Vagina (tissue), 2 donors: Measurements from ENCODE around the gene TIMP2.

Source experiments
- POLR2A ChIP-seq, 2 donors: fragments of 450-650 bp; IDR thresholded peaks; one replicate each; pipeline ENCODE4 v1.6.1; 2017; ENCODE audit warnings: antibody characterized with exemption in 2 of 2, mild to moderate bottlenecking in 2 of 2, moderate library complexity in 2 of 2
- TF ChIP-seq, protein P1 (sequence below), 3 experiments: fragments of 450-650 bp in 2 of 3; fragments of 200-600 bp in 1 of 3; sonication (generic) in 1 of 3; IDR thresholded peaks; one replicate each; pipeline ENCODE4 v1.5.1; 2017 to 2019; ENCODE audit warnings: antibody characterized with exemption in 3 of 3, mild to moderate bottlenecking in 2 of 3, moderate library complexity in 2 of 3

GRCh38 chr17:78973196-78973595 is 48.0 kb upstream of the TIMP2 start:
- TF ChIP-seq, protein P1, sequence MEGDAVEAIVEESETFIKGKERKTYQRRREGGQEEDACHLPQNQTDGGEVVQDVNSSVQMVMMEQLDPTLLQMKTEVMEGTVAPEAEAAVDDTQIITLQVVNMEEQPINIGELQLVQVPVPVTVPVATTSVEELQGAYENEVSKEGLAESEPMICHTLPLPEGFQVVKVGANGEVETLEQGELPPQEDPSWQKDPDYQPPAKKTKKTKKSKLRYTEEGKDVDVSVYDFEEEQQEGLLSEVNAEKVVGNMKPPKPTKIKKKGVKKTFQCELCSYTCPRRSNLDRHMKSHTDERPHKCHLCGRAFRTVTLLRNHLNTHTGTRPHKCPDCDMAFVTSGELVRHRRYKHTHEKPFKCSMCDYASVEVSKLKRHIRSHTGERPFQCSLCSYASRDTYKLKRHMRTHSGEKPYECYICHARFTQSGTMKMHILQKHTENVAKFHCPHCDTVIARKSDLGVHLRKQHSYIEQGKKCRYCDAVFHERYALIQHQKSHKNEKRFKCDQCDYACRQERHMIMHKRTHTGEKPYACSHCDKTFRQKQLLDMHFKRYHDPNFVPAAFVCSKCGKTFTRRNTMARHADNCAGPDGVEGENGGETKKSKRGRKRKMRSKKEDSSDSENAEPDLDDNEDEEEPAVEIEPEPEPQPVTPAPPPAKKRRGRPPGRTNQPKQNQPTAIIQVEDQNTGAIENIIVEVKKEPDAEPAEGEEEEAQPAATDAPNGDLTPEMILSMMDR (IDR thresholded peaks at IDR 0.05): no peak
- no peak for TF ChIP-seq POLR2A (IDR thresholded peaks at IDR 0.05)
